Left colon (tissue), 2 donors: Measurements from ENCODE around the gene NDRG2. TPM values are rescaled to one million over a fixed set of nuclear protein-coding genes. Genes with fewer than 3 reads are reported as not detected.

Experiments
- ATAC-seq: fragments of 200-7000 bp; cut with Tn5 transposase; one replicate; pipeline ENCODE4 v1.9.1; 2020; ENCODE audit warnings: mild to moderate bottlenecking, moderate library complexity
- DNase-seq, 2 donors: peaks; one replicate each; pipeline ENCODE4 v3.0.0-alpha.2; 2020
- intact Hi-C, 2 donors: fragments of 100-400 bp; cut with DNase I in 1 of 2; cut with micrococcal nuclease in 1 of 2; formaldehyde crosslinking; loops; one replicate each; pipeline versions ENCODE4 v1.11.2 to v1.14.0; 2022; cut with DNase I, micrococcal nuclease
- long read RNA-seq: library from polyadenylated mRNA; unstranded; transcript quantifications from one replicate; pipeline ENCODE4 v2.0.0, GENCODE V29; 2021
- total RNA-seq, 2 donors: library from RNA; stranded (reverse); fragmentation: NEBNext Ultra II Directional; extraction: Animal tissue kit (Norgen Biotek cat#: 25700); gene quantifications; one replicate each; pipeline ENCODE4 v1.2.1, GENCODE V29; 2021
- donor health status: DM: no; HTN: no; CAD: no.
- donor health status: DM: yes; HTN: yes; CAD: no.

The NDRG2 gene
- 100 to 1,000 TPM; 135 to 140 TPM for total RNA-seq
- long read RNA-seq, transcript NDRG2-226 (13 exons, 2,146 nt) = minor isoform, 10 of 251 reads
- long read RNA-seq, transcript NDRG2-208 (16 exons, 2,022 nt) = minor isoform, 8 of 251 reads
- long read RNA-seq, transcript NDRG2-209 (17 exons, 2,079 nt) = minor isoform, 20 of 251 reads
- long read RNA-seq, transcript NDRG2-227 (15 exons, 1,980 nt) = major isoform, 34 of 251 reads
- long read RNA-seq, partial matches to known transcripts = 28 of 251 reads
- long read RNA-seq, other reads (novel, unspliced or antisense) = 133 of 251 reads

- ATAC-seq = peak; percentile 88
- intact Hi-C loops = loop anchor here in 1 of 2 donors (5.0 kb wide), 1 partner anchor 73 kb away; the partner anchor contains the start of gene ZNF219
- peak; percentile 88 to 92 for DNase-seq
Measured at GRCh38 chr14:21024585-21025370, at the start of gene NDRG2. Gene NDRG2 (minus strand): TSS chr14:21025061. CDS start chr14:21023315, 1,746 bp downstream.

- ATAC-seq = no peak
- intact Hi-C loops = no loop called here
- DNase-seq = no peak
Measured at GRCh38 chr14:21073921-21074320, 49.1 kb upstream of the NDRG2 start.

GRCh38 chr14:21072781-21073339 lies 48.0 kb upstream of the NDRG2 start:
- peak; percentile 49 for ATAC-seq
- peak; percentile 69 to 84 for DNase-seq
- intact Hi-C loops = no loop called here

- no peak for DNase-seq
- intact Hi-C loops = no loop called here
- ATAC-seq = no peak
Measured at GRCh38 chr14:21072031-21072473, 47.2 kb upstream of the NDRG2 start.

- peak; percentile 81 to 87 for DNase-seq
- ATAC-seq = peak; percentile 45
- intact Hi-C loops = no loop called here
Measured at GRCh38 chr14:21071225-21072030, 46.6 kb upstream of the NDRG2 start.

GRCh38 chr14:21070610-21071224 lies 45.9 kb upstream of the NDRG2 start:
- intact Hi-C loops = no loop called here
- peak; percentile 72 to 79 for DNase-seq

GRCh38 chr14:21070083-21070609 lies 45.3 kb upstream of the NDRG2 start, which contains the start of gene ARHGEF40:
Gene ARHGEF40 (plus strand): TSS chr14:21070304. CDS start chr14:21070397, 93 bp downstream.
- DNase-seq (peak in 1 of 2 donors; percentile 69), ATAC-seq (peak; percentile 45)
- intact Hi-C loops = no loop called here

More at GRCh38 chr14:21070610-21071224, 45.9 kb upstream of the NDRG2 start:
- peak; percentile 51 for ATAC-seq

GRCh38 chr14:21069388-21070082 lies 44.7 kb upstream of the NDRG2 start:
- ATAC-seq (no peak), DNase-seq (no peak)
- intact Hi-C loops = loop anchor here in 1 of 2 donors (5.0 kb wide), 1 partner anchor 38 kb away; no protein-coding TSS in a partner anchor

- ATAC-seq = peak; percentile 30
- intact Hi-C loops = loop anchor here in 1 of 2 donors (5.0 kb wide), 1 partner anchor 39 kb away; no protein-coding TSS in a partner anchor
- DNase-seq = peak; percentile 58 to 63
Measured at GRCh38 chr14:21068521-21069387, 43.9 kb upstream of the NDRG2 start.

- intact Hi-C loops = loop anchor here in 1 of 2 donors (5.0 kb wide), 1 partner anchor 40 kb away; no protein-coding TSS in a partner anchor
- DNase-seq (no peak), ATAC-seq (no peak)
Measured at GRCh38 chr14:21066882-21067502, 42.1 kb upstream of the NDRG2 start.

- intact Hi-C loops = no loop called here
- DNase-seq (no peak), ATAC-seq (no peak)
Measured at GRCh38 chr14:21063479-21063878, 38.6 kb upstream of the NDRG2 start.

GRCh38 chr14:21061347-21061668 lies 36.4 kb upstream of the NDRG2 start:
- DNase-seq (no peak), ATAC-seq (peak; percentile 2)
- intact Hi-C loops = no loop called here

- intact Hi-C loops = no loop called here
- DNase-seq = no peak
- peak; percentile 54 for ATAC-seq
Measured at GRCh38 chr14:21060614-21061346, 35.9 kb upstream of the NDRG2 start.

GRCh38 chr14:21059842-21060613 lies 35.2 kb upstream of the NDRG2 start:
- ATAC-seq (peak; percentile 51), DNase-seq (no peak)
- intact Hi-C loops = no loop called here

GRCh38 chr14:21058903-21059302 lies 34.0 kb upstream of the NDRG2 start:
- intact Hi-C loops = no loop called here
- DNase-seq = no peak
- no peak for ATAC-seq
